Globus pallidus (tissue), 1 donor: ENCODE measurements around the gene VAMP8.

Experiments used
- DNase-seq: peaks from one replicate; pipeline ENCODE4 v3.0.0-alpha.2; 2015; ENCODE audit warnings: low spot score

Gene VAMP8

DNA sequence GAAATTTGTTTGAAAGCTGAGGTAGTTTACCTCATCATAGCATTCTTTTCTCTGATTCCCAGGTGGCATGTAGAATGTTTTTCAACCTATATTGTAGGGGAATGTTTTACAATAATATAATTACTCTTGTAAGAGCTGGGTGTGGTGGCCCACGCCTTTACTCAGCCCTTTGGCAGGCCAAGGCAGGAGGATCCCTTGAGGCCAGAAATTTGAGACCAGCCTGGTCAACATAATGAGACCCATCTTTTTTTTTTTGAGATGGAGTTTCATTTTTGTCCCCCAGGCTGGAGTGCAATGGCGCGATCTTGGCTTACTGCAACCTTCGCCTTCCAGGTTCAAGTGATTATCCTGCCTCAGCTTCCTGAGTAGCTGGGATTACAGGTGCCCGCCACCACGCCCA, 42.2 kb downstream of the VAMP8 start:
- no peak for DNase-seq

DNA sequence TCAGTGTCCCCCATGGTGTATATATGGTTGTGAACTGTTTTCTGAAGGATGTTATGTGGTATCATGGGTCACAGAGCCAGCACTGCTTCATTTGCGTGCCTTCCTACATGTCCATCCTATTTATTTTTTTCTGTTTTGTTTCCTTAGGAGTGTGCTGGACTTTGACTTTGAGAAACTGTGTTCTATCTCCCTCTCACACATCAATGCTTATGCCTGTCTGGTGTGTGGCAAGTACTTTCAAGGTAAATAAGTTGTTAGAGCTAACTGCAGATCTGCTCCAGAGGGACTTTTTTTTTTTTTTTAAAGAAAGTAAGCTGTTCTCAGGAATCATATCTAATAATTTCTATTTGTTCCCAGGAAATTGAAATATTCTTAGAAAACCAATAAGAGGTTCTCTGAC, 44.0 kb downstream of the VAMP8 start:
- no peak for DNase-seq

DNA sequence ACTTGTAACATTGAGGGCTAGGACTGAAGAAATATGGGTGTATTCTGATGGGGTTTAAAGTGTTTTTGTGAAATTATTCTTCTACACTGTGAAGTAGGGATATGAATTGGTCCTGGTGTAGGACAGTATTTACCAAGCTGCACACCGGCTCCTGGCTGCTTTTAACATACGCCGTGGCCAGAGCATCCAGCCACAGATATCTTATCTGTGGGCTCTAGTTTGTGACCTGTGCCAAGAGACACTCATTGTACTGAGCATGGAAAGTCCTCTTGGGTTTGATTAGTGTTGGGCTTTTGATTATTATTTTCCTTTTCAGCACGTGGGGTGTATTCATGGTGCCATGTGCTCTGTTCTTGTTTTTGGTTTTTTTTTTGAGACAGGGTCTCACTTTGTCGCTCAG, 46.6 kb downstream of the VAMP8 start:
- no peak for DNase-seq

DNA sequence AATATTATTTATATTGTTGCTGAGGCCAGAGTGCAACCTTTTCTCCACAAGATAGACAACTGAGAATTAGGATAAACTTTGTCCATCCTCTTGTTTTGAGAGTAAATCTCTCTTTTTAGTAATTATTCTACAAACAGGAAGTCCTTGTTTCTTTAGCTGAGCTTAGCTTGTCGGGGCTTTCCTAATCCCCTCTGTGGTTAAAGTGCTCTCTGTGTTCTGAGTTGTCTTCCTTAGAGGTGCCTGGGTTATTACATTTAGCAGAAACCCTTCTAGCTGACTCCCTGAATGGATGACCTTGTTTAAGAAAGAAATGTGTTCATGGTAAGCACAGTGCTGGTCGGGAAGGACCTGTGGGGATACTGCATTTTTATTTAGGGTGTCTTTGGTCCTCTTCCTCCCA, 51.3 kb downstream of the VAMP8 start:
- DNase-seq = no peak

DNA sequence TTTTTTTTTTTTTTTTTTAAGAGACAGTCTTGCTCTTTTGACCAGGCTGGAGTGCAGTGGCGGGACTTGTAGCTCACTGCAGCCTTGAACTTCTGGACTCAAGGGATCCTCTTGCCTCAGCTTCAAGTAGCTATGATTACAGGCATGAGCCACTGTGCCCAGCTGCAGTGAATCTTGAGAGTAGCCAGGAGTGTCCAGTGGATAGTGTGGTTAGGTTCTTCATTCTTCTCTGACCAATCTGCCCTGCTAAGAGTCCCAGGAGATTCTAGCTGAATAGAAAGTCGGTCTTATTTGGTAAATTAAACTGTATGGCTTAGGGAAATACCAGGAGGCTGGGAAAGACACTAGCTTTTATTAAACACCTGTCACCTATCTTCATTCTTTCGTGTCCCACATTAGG, 53.9 kb downstream of the VAMP8 start:
- no peak for DNase-seq
